Spleen (tissue), 11 donors: ENCODE data around the gene ABHD17C. TPM values are rescaled to one million over a fixed set of nuclear protein-coding genes. Genes with fewer than 3 reads are reported as not detected.
A peak's percentile ranks its signal among the peaks of the same experiment; 100 is the strongest.

Experiments
- DNase-seq: peaks from one replicate; pipeline ENCODE4 v3.0.0-alpha.2; 2020
- H3K27ac ChIP-seq, 8 donors: fragments of 200-600 bp; sonication (generic) in 7 of 8; 1 replicate in 4 of 8; 2 replicates in 4 of 8; pipeline versions ENCODE4 v1.5.0 to v1.8.0; 2016 to 2021; ENCODE audit warnings: inconsistent platforms in 4 of 8, mild to moderate bottlenecking in 4 of 8, moderate library complexity in 1 of 8
- H3K27me3 ChIP-seq, 7 donors: fragments of 200-600 bp; sonication (generic) in 6 of 7; replicated peaks in 1 of 7; 1 replicate in 4 of 7; 2 replicates in 3 of 7; pipeline versions ENCODE4 v1.5.0 to v1.8.0; 2016 to 2021; ENCODE audit warnings: inconsistent platforms in 3 of 7, mild to moderate bottlenecking in 1 of 7
- H3K36me3 ChIP-seq, 6 donors: fragments of 200-600 bp; sonication (generic) in 5 of 6; 1 replicate in 4 of 6; 2 replicates in 2 of 6; pipeline versions ENCODE4 v1.5.0 to v1.8.0; 2016 to 2021; ENCODE audit warnings: inconsistent platforms in 2 of 6
- H3K4me1 ChIP-seq, 6 donors: fragments of 200-600 bp; sonication (generic) in 5 of 6; 1 replicate in 3 of 6; 2 replicates in 3 of 6; pipeline versions ENCODE4 v1.5.0 to v1.8.0; 2016 to 2021; ENCODE audit warnings: inconsistent platforms in 3 of 6
- H3K4me3 ChIP-seq, 8 donors: fragments of 200-600 bp; sonication (generic) in 7 of 8; 1 replicate in 4 of 8; 2 replicates in 4 of 8; pipeline versions ENCODE4 v1.5.0 to v1.8.0; 2016 to 2021; ENCODE audit warnings: inconsistent platforms in 4 of 8, mild to moderate bottlenecking in 4 of 8, moderate library complexity in 2 of 8
- H3K9me3 ChIP-seq, 8 donors: fragments of 200-600 bp; sonication (generic) in 7 of 8; 1 replicate in 4 of 8; 2 replicates in 4 of 8; pipeline versions ENCODE4 v1.5.0 to v1.8.0; 2016 to 2021; ENCODE audit warnings: inconsistent platforms in 4 of 8
- CTCF ChIP-seq, 11 experiments: fragments of 200-600 bp in 7 of 11; fragments of 450-650 bp in 4 of 11; sonication (generic) in 4 of 11; IDR thresholded peaks in 8 of 11; conservative IDR thresholded peaks in 3 of 11; 1 replicate in 7 of 11; 2 replicates in 4 of 11; pipeline versions ENCODE4 v1.4.0 to v1.8.0; 2016 to 2021; ENCODE audit warnings: antibody characterized with exemption in 11 of 11, inconsistent platforms in 4 of 11, mild to moderate bottlenecking in 1 of 11
- POLR2A ChIP-seq, 3 donors: fragments of 450-650 bp; IDR thresholded peaks; one replicate each; pipeline ENCODE4 v1.5.1; 2017; ENCODE audit warnings: antibody characterized with exemption in 3 of 3, mild to moderate bottlenecking in 1 of 3
- POLR2AphosphoS5 ChIP-seq, 3 donors: sonication (generic); formaldehyde crosslinking; IDR thresholded peaks; one replicate each; pipeline ENCODE4 v1.5.1; 2017; ENCODE audit warnings: antibody characterized with exemption in 3 of 3
- WGBS, 5 donors: extraction: QIAGEN DNeasy Blood & Tissue Kit in 3 of 5; methylation state at CpG; one replicate each; pipeline versions ENCODE4 v1.1.5 to v1.1.7; 2013 to 2018; 5-methylcytosine and 5-hydroxymethylcytosine counted together
- intact Hi-C: fragments of 100-400 bp; cut with DNase I; formaldehyde crosslinking; loops from one replicate; pipeline ENCODE4 v1.15.0; 2023; ENCODE audit warnings: low total_unique reads
- polyA plus RNA-seq, 3 donors: library from polyadenylated mRNA; stranded (reverse); fragments of 200-250 nt; gene quantifications; one replicate each; pipeline ENCODE4 v1.2.1, GENCODE V29; 2013
- total RNA-seq, 7 donors: library from RNA; depleted of rRNA in 3 of 7; stranded (reverse); fragments of >200 nt in 3 of 7; fragmentation: NEBNext Ultra II Directional in 4 of 7; extraction: Animal tissue kit (Norgen Biotek cat#: 25700) in 4 of 7; gene quantifications; one replicate each; pipeline versions ENCODE4 v1.1.0 to v1.2.1, GENCODE V29; 2016 to 2021
- donor health status: healthy with polysubstance abuse.
- donor health status: DM: no; HTN: no; CAD: no; lungs with moderate emphysema.
- donor health status: DM: no; HTN: no; CAD: no.
- donor health status: Bipolar disorder and iron deficiency.
- donor health status: healthy.
- donor health status: DM: no; HTN: no; CAD: no.
- donor health status: DM: yes; HTN: yes; CAD: no.

Gene ABHD17C
- total and polyA plus RNA-seq, 10 donors = 4.2 to 17.0 (median 10.9) TPM

DNA sequence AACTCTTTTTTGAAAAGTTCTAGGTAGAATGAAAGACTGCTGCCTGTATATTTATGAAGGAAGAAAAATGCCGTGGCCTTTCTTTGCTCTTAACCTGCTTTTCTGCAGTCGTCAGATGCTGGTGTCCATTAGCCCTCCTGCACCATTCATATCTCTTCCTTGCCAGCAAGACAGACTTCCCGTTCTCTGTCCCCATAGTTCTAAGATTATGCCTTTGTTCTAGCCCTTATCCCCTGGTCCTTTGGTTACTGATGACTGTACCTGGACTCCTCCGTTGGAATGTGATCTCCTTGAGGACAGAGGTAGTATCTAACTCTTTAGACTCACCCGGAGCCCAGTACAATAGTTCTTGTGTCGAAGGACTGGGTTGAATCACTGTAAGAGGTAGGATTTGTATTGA, 16.8 kb downstream of the ABHD17C start:
- H3K27ac ChIP-seq = peak overlapping the region in 5 of 8 donors; percentile 34 to 80 (median 62)
- TF ChIP-seq POLR2A (IDR thresholded peaks at IDR 0.05) = no peak
- TF ChIP-seq CTCF (IDR thresholded peaks at IDR 0.05 in 8 of 11, conservative IDR thresholded peaks at IDR 0.05 in 3 of 11) = no peak
- no peak for TF ChIP-seq POLR2AphosphoS5 (IDR thresholded peaks at IDR 0.05)
- WGBS, 5 donors = 70 to 83% (median 79%) methylated on average over 6 of the region's 6 CpGs
- DNase-seq = no peak
- no peaks in the 10 kb centered on the region for H3K27me3 ChIP-seq
- H3K36me3 ChIP-seq = no peaks in the 10 kb centered on the region
- H3K9me3 ChIP-seq = no peaks in the 10 kb centered on the region
- H3K4me3 ChIP-seq = no peak overlapping the region
- intact Hi-C loops = no loop called here
- peaks cover 0 to 33% (median 16%) of the 10 kb centered on the region in 6 donors for H3K4me1 ChIP-seq

GRCh38 chr15:80712956-80713355, 17.8 kb downstream of the ABHD17C start:
- Histone ChIP-seq H3K36me3 (no peaks in the 10 kb centered on the region), H3K4me3 (no peak overlapping the region), H3K4me1 (peaks cover 0 to 31% (median 11%) of the 10 kb centered on the region in 6 donors), H3K9me3 (no peaks in the 10 kb centered on the region), H3K27me3 (no peaks in the 10 kb centered on the region), H3K27ac (no peak overlapping the region)
- intact Hi-C loops = no loop called here
- TF ChIP-seq POLR2A (IDR thresholded peaks at IDR 0.05) (no peak), CTCF (IDR thresholded peaks at IDR 0.05 in 8 of 11, conservative IDR thresholded peaks at IDR 0.05 in 3 of 11) (no peak), POLR2AphosphoS5 (IDR thresholded peaks at IDR 0.05) (no peak)
- 85 to 95% (median 94%) methylated on average over 4 of the region's 4 CpGs for WGBS, 5 donors
- no peak for DNase-seq

- H3K27me3 ChIP-seq = no peaks in the 10 kb centered on the region
- H3K4me1 ChIP-seq = peaks cover 0 to 11% (median 0%) of the 10 kb centered on the region in 6 donors
- TF ChIP-seq CTCF (IDR thresholded peaks at IDR 0.05 in 8 of 11, conservative IDR thresholded peaks at IDR 0.05 in 3 of 11) (no peak), POLR2AphosphoS5 (IDR thresholded peaks at IDR 0.05) (peak in 1 of 3 donors; percentile 18), POLR2A (IDR thresholded peaks at IDR 0.05) (no peak)
- no peaks in the 10 kb centered on the region for H3K36me3 ChIP-seq
- peak overlapping the region in 4 of 8 donors; percentile 10 to 36 (median 18) for H3K27ac ChIP-seq
- no peaks in the 10 kb centered on the region for H3K9me3 ChIP-seq
- DNase-seq = no peak
- intact Hi-C loops = no loop called here
- H3K4me3 ChIP-seq = no peak overlapping the region
- WGBS, 5 donors = 30 to 58% (median 47%) methylated on average over 7 of the region's 7 CpGs
Observed at GRCh38 chr15:80721476-80721875, 26.4 kb downstream of the ABHD17C start.

DNA sequence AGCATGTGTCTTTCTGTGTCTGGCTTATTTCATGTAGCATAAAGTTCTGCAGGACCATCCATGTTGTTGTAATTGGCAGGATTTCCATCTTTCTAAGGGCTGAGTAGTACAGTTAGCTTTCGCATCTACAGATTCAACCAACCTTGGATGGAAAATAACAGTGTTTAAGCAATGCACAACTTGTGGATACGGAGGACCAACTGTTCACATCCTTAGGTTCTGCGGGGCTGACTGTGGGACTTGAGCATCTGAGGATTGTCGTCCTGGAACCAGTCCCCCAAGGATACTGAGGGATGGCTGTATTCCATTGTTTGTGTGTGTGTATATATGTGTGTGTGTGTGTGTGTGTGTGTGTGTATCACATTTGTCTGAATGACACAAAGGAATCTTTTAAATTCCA, 27.7 kb downstream of the ABHD17C start:
- TF ChIP-seq CTCF (IDR thresholded peaks at IDR 0.05 in 8 of 11, conservative IDR thresholded peaks at IDR 0.05 in 3 of 11) = no peak
- no peak for TF ChIP-seq POLR2A (IDR thresholded peaks at IDR 0.05)
- DNase-seq = no peak
- WGBS, 5 donors = 88 to 97% (median 92%) methylated on average over 4 of the region's 4 CpGs

More for the DNA sequence above, 27.7 kb downstream of the ABHD17C start:
- H3K27ac ChIP-seq = no peak overlapping the region
- peaks cover 0 to 11% (median 0%) of the 10 kb centered on the region in 6 donors for H3K4me1 ChIP-seq
- H3K4me3 ChIP-seq = no peak overlapping the region
- H3K9me3 ChIP-seq = no peaks in the 10 kb centered on the region
- no peaks in the 10 kb centered on the region for H3K36me3 ChIP-seq
- no peaks in the 10 kb centered on the region for H3K27me3 ChIP-seq
- intact Hi-C loops = no loop called here
